Left ventricle myocardium superior (tissue), 1 donor: ENCODE results near the gene SLC12A3. TPM values are rescaled to one million over a fixed set of nuclear protein-coding genes. Genes with fewer than 3 reads are reported as not detected.
"Not testable (repeated sequence)": the region's sequence is repeated elsewhere in the genome, so short reads cannot be mapped to it uniquely, and the experiment has no call there.

Experiments
- ATAC-seq: fragments of 200-7000 bp; cut with Tn5 transposase; one replicate; pipeline ENCODE4 v1.9.1; 2020; ENCODE audit warnings: mild to moderate bottlenecking, moderate library complexity
- DNase-seq: peaks from one replicate; pipeline ENCODE4 v3.0.0-alpha.2; 2020
- intact Hi-C: fragments of 100-400 bp; cut with micrococcal nuclease; formaldehyde crosslinking; loops from one replicate; pipeline ENCODE4 v1.11.0; 2022
- total RNA-seq: library from RNA; stranded (reverse); fragmentation: NEBNext Ultra II Directional; extraction: Animal tissue kit (Norgen Biotek cat#: 25700); gene quantifications from one replicate; pipeline ENCODE4 v1.2.1, GENCODE V29; 2021
- donor health status: DM: no; HTN: yes; CAD: no; lungs with severe emphysema.

The SLC12A3 gene
- total RNA-seq, 1 donor from 2014 or later, result not detected

DNA sequence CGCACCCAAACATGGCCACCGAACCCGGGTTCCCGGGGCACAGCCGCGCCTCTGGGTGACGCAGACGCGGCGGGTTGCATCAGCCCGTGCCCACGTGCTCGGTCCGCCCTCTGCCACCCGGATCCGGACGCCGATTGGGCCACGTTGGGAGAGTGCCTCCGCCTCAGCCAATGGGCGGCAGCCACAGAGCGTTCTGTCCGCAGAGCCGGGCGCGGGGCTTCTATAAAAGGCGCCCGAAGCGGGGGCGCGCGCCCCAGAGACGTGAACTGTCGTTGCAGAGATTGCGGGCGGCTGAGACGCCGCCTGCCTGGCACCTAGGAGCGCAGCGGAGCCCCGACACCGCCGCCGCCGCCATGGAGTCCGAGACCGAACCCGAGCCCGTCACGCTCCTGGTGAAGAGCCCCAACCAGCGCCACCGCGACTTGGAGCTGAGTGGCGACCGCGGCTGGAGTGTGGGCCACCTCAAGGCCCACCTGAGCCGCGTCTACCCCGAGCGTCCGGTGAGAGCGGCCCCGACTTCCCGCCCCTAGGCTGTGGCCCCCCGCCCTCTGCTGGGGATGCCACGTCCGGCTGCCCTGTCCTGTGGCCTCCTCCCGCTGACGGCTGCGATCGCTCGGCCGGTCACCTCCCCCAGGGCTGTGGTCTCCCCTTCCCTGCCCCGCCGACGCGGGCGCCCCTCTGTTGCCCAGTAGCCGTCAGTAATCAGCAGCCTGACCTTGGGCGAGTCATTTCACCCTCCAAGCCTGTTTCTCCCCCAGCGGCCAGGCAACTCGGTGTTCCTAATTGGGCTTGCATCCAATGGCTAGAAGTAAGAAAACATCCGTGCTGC, 67.1 kb downstream of the SLC12A3 start, which contains the start of gene HERPUD1:
Gene HERPUD1, plus strand, starts transcription at position 251 of the 829 bp plus-strand sequence. Its CDS starts 103 bp downstream, at position 354.
- intact Hi-C loops, result loop anchor here (10.0 kb wide), 1 partner anchor 67 kb away; the partner anchor contains the start of gene SLC12A3
- ATAC-seq (peak; percentile 95), DNase-seq (peak; percentile 99)

DNA sequence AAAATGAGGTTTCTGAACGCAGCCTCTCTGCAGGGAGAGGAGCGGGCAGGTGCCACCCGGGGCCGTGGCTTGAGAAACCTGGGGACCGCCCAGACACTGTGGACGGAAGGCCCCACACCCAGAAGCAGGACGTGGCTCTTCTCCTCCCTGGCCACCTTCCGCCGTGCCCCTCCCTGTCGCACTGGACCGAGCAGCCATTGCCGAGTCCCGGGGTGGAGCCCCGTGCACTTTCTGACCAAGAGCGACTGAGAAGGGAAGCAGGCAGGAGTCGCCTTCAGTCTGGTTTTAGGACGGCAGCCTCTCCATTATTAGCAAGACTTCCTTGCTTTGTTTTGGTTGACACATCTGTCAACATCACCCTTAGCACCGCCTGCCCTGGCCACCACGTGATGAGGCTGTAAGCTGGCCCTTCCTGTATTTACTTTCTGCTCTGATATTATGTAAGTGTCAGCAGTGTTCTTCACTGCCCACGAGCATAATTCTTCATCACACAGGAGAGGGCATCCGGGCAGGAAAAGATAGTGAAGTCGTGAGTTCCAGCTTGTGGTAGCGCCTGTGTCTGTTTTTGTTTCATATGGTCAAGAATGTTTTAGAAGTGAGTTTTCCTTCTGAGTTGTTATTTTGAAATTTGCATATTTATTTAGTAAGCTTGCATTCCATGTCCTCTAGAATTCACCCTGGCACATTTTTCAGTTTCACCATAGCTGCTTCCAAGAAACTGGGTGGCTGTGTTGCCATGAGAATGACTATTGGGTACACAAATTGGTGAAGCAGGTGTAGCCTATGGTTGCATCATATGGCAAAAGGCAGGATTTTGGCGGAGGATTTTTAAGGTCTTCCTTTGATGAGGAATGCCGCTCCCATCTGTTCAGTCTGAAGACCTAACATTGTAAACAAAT, 68.0 kb downstream of the SLC12A3 start:
- ATAC-seq (peak; percentile 79), DNase-seq (peak; percentile 85)
- intact Hi-C loops, result loop anchor here (10.0 kb wide), 1 partner anchor 68 kb away; the partner anchor contains the start of gene SLC12A3

DNA sequence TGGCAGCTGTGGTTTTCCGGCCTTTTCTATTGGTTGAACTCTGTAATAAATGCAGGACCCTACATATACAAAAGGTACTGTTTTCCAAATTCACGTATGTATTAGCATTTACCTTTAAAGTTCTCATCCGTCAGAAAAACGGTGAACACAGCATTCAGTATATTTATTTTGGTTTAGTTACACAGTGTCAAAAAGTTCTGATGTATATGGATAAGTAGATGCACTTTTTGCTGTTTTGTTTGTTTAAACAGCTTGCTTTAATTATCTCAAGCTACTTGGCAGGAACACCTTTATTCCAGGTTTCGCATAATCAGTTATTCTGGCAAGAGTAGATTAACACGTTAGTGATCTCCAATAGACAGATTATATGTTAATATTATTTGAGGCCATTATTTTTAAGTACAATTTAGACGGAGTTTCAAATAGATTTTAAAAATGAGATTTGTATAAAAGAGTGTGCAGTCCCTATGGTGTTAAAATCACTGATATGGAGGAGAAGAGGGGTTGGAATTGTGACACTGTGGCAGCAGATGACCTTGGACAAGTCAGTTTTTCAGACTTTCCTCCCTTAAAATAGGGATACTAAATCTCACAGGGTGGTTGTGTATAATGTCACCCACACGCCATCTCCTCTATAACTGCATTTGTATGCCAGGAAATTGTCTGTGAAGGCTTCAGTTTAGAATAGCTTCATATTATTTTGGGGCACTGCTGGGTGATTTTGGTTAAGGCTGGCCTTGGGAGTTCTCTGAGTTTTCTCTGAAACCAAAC, 69.0 kb downstream of the SLC12A3 start:
- ATAC-seq (no peak), DNase-seq (no peak)
- intact Hi-C loops, result loop anchor here (10.0 kb wide), 1 partner anchor 69 kb away; the partner anchor contains the start of gene SLC12A3

DNA sequence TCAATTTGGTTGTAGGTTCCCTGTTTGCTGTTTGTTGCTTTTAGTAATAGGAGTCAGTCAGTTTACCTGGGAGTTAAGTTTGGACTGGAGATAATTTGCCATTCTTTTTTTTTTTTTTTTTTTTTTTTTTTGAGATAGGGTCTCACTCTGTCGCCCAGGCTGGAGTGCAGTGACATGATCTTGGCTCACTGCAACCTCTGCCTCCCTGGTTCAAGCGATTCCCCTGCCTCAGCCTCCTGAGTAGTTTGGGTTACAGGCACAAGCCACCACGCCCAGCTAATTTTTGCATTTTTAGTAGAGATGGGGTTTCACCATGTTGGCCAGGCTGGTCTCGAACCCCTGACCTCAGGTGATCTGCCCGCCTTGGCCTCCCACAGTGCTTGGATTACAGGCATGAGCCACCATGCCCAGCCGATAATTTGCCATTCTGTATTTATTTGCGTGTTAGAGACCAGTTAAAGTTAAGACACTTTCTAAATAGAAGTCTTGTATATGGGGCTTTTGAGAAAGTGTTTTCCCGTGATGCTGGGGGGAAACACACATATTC, 69.7 kb downstream of the SLC12A3 start:
- intact Hi-C loops, result loop anchor here (10.0 kb wide), 1 partner anchor 70 kb away; the partner anchor contains the start of gene SLC12A3
- not testable (repeated sequence) for DNase-seq, ATAC-seq

DNA sequence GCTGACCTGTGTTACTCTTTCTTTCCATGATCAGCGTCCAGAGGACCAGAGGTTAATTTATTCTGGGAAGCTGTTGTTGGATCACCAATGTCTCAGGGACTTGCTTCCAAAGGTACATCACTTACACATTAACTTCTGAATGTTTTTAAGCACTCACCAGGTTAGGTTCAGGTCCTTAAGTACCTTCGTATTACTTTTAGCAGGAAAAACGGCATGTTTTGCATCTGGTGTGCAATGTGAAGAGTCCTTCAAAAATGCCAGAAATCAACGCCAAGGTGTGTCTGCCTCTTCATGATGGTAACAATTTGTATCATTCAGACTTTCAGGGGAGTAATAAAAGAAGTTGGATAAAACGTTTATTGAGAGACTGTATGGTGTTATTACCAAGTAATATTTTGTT, 70.2 kb downstream of the SLC12A3 start:
- intact Hi-C loops, result loop anchor here (10.0 kb wide), 1 partner anchor 70 kb away; the partner anchor contains the start of gene SLC12A3
- ATAC-seq, result no peak
- no peak for DNase-seq

DNA sequence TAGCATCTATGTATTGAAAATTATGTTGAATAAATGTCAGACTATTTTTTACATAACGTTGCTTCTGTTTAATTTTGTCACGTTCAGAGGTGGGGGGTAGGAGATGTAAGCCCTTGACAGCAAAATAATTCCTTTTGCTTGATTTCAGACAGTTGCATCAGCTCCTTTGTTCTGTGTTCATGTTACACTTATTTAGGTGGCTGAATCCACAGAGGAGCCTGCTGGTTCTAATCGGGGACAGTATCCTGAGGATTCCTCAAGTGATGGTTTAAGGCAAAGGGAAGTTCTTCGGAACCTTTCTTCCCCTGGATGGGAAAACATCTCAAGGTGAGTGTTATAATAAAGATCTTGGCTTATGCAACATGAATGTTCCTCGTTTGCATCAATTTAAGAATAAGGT, 71.5 kb downstream of the SLC12A3 start:
- DNase-seq (no peak), ATAC-seq (no peak)
- intact Hi-C loops, result loop anchor here (10.0 kb wide), 1 partner anchor 72 kb away; the partner anchor contains the start of gene SLC12A3

DNA sequence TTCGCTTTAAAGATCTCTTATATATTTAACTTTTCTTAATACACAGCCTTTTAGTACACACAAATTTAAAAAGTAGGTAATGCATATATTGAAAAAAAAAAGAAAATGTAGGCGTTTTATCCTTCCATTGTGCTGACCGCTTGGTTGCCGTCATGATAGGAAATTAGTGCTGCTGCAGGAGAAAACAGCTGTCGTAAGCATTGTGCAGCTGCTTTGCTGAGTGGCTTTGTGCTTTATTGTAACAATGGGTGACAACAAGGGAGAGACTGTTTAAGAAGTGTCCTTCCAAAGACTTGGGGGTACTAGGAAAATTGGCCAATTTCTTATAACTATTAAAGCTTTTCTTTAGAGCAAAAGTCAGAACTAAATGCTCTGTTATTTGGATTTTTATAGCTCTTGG, 71.9 kb downstream of the SLC12A3 start:
- intact Hi-C loops, result loop anchor here (10.0 kb wide), 1 partner anchor 72 kb away; the partner anchor contains the start of gene SLC12A3
- DNase-seq (no peak), ATAC-seq (no peak)

DNA sequence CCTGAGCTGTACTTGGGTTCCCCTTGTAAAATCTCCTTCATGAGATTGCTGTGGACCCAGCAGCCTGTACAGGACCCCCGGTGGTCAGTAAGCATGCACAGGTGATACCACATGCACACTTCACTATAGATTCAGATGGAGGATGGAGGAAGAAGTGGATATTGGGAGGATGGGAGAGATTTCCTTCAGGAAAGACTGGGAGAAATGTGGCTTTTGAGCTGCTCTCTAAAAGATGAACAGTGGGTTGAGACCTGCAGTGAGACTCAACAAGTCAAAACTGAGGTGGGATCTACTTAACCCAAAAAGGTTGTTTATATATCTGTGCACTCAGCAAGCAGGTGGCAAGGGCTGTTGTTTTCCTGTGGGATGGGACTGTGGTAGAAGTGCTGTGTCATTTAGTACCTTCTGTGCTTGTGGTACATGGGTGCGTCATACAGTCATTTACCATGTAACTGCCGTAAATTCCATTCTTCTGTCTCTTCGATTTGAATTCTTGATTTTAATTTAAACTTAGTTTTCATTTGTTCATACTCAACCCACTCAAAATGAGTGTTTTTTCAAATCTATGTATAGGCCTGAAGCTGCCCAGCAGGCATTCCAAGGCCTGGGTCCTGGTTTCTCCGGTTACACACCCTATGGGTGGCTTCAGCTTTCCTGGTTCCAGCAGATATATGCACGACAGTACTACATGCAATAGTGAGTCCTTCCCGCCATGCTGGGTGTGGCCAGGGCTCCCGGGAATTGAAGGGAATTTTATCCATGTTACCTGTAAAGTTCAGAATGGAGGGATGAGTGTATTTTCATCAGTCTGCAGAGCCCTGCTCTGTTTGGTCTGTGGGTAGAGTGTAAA, 73.9 kb downstream of the SLC12A3 start:
- DNase-seq, result no peak
- intact Hi-C loops, result loop anchor here (10.0 kb wide), 1 partner anchor 74 kb away; the partner anchor contains the start of gene SLC12A3
- ATAC-seq, result no peak

DNA sequence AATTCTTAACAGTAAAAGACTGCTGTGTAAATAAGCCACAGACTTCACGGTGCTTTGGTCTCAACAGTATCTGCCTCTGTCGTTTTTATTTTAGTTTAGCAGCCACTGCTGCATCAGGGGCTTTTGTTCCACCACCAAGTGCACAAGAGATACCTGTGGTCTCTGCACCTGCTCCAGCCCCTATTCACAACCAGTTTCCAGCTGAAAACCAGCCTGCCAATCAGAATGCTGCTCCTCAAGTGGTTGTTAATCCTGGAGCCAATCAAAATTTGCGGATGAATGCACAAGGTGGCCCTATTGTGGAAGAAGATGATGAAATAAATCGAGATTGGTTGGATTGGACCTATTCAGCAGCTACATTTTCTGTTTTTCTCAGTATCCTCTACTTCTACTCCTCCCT, 74.8 kb downstream of the SLC12A3 start:
- ATAC-seq (no peak), DNase-seq (no peak)
- intact Hi-C loops, result loop anchor here (10.0 kb wide), 1 partner anchor 75 kb away; the partner anchor contains the start of gene SLC12A3

DNA sequence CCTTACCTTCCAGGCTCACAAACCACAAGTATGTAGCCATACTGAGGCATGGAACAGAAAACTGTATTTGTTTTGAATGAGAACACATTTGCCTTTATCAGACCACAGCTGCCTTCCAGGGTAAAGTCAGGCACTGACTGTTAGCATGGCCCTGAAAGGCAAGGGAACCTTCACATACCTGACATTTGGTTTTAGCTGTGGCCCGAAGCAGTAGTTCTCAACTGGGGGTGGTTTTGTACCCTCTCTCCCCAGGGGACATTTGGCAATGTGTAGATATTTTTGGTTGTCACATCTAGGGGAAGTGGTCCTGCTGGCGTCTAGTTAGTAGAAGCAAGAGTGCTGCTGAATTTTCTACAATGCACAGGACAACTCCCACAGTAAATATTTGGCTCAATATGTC, 76.1 kb downstream of the SLC12A3 start:
- DNase-seq, result no peak
- no peak for ATAC-seq
- intact Hi-C loops, result no loop called here

DNA sequence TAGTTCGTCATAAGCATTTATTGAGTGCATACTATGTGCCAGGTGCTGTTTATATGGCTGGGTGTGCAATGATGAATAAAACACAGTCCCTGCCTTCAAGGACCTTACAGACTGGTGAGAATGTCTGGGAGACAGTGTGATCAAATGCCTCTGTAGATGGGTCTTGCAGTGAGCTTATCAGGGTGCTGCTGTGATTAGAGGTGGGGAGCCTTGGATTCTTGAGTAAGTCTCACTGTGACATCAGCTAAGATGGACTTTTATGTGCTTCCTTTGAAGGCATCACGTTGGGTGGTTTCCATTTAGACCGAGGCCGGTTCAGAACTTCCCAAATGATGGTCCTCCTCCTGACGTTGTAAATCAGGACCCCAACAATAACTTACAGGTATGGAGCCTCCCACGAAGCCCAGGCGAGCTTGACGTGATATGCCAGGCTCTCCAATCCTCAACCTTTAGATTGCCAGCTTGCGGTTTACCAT, 76.9 kb downstream of the SLC12A3 start:
- intact Hi-C loops, result no loop called here
- ATAC-seq, result no peak
- no peak for DNase-seq

DNA sequence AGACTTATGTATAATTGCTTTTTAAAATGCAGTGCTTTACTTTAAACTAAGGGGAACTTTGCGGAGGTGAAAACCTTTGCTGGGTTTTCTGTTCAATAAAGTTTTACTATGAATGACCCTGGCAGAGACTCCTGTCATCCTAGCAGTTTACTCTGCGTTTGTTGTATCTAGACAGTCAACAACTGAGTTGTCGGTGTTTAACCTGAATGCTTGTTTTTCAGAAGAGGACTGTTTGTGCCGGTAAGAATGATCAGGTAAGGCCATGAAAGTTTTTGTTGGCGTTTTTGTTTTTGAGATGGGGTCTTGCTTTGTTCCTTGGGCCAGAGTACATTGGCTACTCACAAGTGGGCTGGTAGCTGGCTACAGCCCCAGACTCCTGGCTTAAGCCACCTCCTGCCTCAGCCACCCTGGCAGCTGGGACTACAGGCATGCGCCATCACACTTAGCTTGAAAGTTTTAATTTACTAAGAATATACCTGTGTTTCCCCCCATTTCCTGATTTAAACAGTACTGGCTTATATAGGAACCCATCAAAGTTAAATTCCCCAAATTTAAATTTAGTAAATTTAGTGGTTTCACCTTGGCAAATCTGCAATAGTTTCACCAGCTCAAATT, 78.9 kb downstream of the SLC12A3 start:
- intact Hi-C loops, result no loop called here
- no peak for ATAC-seq

DNA sequence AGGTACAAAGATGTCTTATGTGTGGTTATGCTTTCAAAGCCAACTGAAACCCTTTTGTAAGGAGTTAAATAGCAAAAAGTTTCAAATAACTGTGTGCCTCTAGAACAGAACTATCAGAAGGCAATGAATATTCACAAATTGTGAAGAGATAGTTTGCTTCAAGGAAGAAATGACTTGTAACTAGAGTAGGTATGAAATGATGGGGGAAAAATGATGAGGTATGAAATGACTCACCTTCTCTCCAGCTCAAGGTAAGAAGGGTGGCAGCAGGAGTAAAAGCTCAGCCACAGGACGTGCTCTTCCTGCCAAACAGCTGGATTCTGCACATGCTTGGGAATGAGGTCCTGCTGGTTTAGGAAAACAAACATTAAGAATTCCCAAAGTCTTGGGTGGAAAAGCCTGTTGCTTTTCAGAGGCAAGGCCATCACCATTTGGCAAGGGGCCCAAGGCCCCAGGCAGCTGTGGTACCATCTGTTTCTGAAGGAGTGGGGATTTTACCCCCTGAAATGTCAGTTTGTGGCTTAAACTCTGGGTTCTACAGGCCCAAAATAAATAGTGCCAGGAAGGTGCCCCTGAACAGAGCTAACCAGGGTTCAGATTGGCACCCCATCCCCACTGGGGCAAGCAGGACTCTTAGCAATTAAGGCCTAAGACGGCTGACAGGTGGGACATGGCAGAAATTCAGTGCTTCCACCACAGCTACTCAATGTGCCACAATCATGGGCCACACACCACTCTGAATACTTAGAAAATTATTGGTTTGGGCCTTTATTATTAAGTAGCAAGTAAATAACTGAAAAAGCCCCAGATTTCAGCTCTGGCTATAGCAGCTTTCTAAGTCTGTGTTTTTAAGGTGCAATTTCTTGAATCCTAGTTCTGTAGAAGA, 80.2 kb downstream of the SLC12A3 start:
- intact Hi-C loops, result no loop called here
- DNase-seq, result no peak
- ATAC-seq, result no peak

More for the DNA sequence above, 78.9 kb downstream of the SLC12A3 start:
- DNase-seq, result no peak

DNA sequence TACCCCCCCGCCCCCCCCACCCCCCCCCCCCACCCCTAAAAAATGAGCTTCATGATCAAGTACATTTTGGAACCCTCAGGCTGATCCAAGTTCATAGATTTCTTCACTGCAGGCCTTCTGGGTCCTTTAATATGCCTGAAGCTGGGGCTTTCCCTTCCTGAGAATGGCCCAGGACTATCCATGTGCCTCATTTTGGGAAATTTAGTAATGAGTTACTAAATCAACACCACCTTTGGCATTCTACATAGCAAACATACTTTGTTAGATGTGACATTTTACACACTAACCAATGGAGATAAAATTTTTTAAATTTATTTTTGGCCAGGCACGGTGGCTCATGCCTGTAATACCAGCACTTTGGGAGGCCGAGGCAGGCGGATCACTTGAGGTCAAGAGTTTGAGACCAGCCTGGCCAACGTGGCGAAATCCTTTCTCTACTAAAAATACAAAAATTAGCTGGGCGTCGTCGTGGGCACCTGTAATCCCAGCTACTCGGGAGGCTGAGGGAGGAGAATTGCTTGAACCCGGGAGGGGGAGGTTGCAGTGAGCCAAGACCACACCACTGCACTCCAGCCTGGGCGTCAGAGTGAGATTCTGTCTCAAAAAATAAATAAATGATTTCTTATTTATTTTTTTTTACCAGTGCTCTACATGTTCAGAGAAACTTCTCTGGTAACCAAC, 81.0 kb downstream of the SLC12A3 start:
- ATAC-seq, result no peak
- no peak for DNase-seq
- intact Hi-C loops, result no loop called here
